Measurements from ENCODE around the gene GAL. TPM values are rescaled to one million over a fixed set of nuclear protein-coding genes. Genes with fewer than 3 reads are reported as not detected.

The GAL gene
- total RNA-seq, 4 donors from 2014 or later: not detected

DNA sequence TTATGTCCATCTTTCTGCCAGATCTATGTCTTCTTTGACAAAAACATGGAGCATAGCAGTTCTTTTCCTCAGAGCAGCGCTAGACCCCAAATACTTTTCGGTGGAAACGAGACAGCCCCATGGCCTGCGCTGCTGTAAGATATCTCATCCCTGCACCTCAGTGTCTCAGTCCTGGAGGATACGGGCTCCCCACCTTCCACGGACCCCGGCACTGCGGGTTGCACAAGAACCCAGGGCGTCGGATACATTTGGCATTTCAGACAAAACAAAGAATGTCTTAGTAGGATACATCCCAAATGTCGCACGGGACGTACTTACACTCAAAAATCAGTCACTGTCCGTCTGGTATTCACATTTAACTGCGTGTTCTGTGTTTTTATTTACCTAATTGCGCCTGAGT is 9.9 kb upstream of the GAL start:
- Histone ChIP-seq H3K27me3 (peaks cover 0 to 3% (median 0%) of the 10 kb centered on the region in 3 donors), H3K27ac (no peak overlapping the region), H3K4me3 (no peak overlapping the region), H3K36me3 (no peaks in the 10 kb centered on the region), H3K4me1 (no peaks in the 10 kb centered on the region), H3K9me3 (no peaks in the 10 kb centered on the region)
- no peak for ATAC-seq
- intact Hi-C loops (cut with DNase I; ENCODE audit: low total_unique reads) (no loop called here), in situ Hi-C loops (cut with MboI; ENCODE audit: low sequenced_read_pairs in 4 of 4) (no loop called here)
- DNase-seq: no peak
- TF ChIP-seq POLR2A (IDR thresholded peaks at IDR 0.05): no peak

DNA sequence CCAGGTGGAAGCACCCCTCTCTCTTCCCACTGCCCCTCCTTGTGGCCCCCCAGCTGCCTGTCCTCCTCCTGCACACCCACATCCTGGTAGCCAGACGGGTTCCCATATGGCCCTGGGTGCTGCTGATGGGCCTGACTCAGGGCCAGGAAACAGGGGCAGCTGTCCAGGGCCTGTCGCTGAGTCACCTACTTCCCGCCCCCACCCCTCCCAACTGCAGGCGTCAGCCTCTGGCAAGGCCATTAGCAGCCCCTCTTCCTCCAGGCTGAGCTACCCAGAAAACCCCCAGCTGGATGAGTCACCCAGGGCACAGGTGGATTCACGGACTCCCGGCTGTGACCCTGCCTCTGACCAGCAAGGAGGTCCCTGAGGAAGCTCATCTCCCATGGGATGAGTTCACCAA is 6.9 kb upstream of the GAL start:
- Histone ChIP-seq H3K9me3 (no peaks in the 10 kb centered on the region), H3K27ac (no peak overlapping the region), H3K4me3 (no peak overlapping the region), H3K27me3 (peaks cover 0 to 6% (median 0%) of the 10 kb centered on the region in 3 donors), H3K4me1 (no peaks in the 10 kb centered on the region), H3K36me3 (no peaks in the 10 kb centered on the region)
- in situ Hi-C loops (cut with MboI; ENCODE audit: low sequenced_read_pairs in 4 of 4): no loop called here
- no peak for TF ChIP-seq POLR2A (IDR thresholded peaks at IDR 0.05)
- TF ChIP-seq, protein P1, sequence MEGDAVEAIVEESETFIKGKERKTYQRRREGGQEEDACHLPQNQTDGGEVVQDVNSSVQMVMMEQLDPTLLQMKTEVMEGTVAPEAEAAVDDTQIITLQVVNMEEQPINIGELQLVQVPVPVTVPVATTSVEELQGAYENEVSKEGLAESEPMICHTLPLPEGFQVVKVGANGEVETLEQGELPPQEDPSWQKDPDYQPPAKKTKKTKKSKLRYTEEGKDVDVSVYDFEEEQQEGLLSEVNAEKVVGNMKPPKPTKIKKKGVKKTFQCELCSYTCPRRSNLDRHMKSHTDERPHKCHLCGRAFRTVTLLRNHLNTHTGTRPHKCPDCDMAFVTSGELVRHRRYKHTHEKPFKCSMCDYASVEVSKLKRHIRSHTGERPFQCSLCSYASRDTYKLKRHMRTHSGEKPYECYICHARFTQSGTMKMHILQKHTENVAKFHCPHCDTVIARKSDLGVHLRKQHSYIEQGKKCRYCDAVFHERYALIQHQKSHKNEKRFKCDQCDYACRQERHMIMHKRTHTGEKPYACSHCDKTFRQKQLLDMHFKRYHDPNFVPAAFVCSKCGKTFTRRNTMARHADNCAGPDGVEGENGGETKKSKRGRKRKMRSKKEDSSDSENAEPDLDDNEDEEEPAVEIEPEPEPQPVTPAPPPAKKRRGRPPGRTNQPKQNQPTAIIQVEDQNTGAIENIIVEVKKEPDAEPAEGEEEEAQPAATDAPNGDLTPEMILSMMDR (IDR thresholded peaks at IDR 0.05 in 4 of 5, conservative IDR thresholded peaks at IDR 0.05 in 1 of 5): no peak
- DNase-seq: no peak
- intact Hi-C loops (cut with DNase I; ENCODE audit: low total_unique reads): no loop called here
- ATAC-seq: no peak

DNA sequence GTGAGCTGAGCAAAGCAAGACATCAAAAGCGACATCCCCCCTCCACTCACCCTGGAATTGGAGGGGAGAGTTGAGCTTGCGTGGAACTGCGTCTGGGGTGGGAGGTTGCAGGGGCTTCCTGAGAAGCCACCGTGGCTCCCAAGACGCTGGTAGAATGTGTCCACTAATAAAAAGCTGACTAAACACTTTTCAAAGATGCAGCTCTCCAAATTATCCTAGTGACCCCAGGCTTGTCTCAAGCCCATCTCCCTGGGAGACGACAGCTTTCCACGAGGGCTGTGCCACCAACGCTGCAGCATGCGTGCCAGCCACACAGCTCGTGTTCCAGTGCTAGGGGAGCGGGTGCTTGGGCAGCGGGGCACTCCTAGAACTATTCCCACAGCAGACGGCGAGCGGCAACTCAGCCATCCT is 6.3 kb upstream of the GAL start:
- Histone ChIP-seq H3K4me3 (no peak overlapping the region), H3K27ac (no peak overlapping the region), H3K9me3 (no peaks in the 10 kb centered on the region), H3K27me3 (peaks cover 0 to 7% (median 0%) of the 10 kb centered on the region in 3 donors), H3K36me3 (no peaks in the 10 kb centered on the region), H3K4me1 (no peaks in the 10 kb centered on the region)
- no peak for TF ChIP-seq POLR2A (IDR thresholded peaks at IDR 0.05)
- TF ChIP-seq, protein P1 (IDR thresholded peaks at IDR 0.05 in 4 of 5, conservative IDR thresholded peaks at IDR 0.05 in 1 of 5): no peak
- in situ Hi-C loops (cut with MboI; ENCODE audit: low sequenced_read_pairs in 4 of 4) (no loop called here), intact Hi-C loops (cut with DNase I; ENCODE audit: low total_unique reads) (no loop called here)
- DNase-seq (no peak), ATAC-seq (no peak)

DNA sequence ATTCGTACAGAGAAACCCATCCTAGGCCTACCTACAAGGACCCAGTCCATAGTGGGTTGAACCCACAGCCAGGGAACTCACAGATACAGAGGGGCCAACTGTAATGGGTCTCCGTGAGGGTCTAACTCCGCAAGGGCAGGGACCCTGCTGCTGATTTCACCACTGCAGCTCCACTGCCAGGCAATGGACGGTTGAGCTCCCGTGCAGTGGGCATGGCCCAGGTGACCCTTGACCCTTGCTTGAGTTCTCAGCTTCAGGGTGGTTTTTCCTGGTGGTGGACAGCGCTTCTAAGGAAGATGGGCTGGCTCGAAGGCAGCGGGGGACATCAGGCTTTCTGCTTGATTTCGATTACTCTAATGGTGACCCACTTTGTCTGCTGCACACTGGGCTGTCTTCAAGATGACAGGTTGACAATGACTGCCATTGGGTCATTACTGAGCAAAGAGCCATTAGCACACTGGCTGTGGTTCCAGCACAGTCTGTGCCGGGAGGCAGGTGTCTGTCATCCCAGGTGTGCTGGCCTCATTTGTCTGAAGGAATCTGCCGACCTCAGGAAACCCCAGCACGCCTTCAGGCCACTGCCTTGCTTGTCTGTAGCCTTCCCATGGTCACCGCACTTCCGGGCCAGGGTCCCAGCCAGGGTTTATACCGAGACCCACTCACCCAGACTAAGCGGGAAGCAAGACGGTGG is 3.7 kb upstream of the GAL start:
- DNase-seq: no peak
- TF ChIP-seq, protein P1 (IDR thresholded peaks at IDR 0.05 in 4 of 5, conservative IDR thresholded peaks at IDR 0.05 in 1 of 5): no peak
- TF ChIP-seq POLR2A (IDR thresholded peaks at IDR 0.05): no peak
- Histone ChIP-seq H3K9me3 (no peaks in the 10 kb centered on the region), H3K27ac (no peak overlapping the region), H3K4me3 (no peak overlapping the region), H3K27me3 (peaks cover 21 to 32% (median 23%) of the 10 kb centered on the region in 3 donors), H3K4me1 (peaks cover 0 to 6% of the 10 kb centered on the region in 2 donors), H3K36me3 (no peaks in the 10 kb centered on the region)
- no peak for ATAC-seq
- intact Hi-C loops (cut with DNase I; ENCODE audit: low total_unique reads) (no loop called here), in situ Hi-C loops (cut with MboI; ENCODE audit: low sequenced_read_pairs in 4 of 4) (no loop called here)

DNA sequence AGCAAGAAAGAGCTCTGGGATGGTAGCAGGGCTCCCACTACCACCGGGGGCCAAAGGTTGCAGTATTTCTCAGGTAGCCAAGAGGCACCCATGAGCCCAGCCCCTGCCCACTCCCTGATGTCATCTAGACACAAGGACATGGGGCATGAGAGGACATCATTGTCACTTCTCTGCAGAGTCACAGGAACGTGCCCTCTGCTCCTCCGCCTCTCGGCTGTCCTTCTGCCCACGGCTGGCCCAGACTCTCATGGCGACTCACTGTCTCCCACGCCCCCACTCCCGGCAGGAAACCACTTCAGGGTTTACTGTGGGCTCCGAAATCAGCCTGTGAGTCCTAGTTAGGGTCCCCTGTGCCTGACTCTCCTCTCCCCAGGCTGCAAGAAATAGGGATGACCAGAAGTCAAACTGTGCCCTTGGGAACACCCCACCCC is 1.8 kb upstream of the GAL start:
- Histone ChIP-seq H3K27me3 (peaks cover 23 to 46% (median 39%) of the 10 kb centered on the region in 3 donors), H3K27ac (no peak overlapping the region), H3K9me3 (no peaks in the 10 kb centered on the region), H3K4me1 (peaks cover 0 to 6% of the 10 kb centered on the region in 2 donors), H3K4me3 (no peak overlapping the region), H3K36me3 (no peaks in the 10 kb centered on the region)
- intact Hi-C loops (cut with DNase I; ENCODE audit: low total_unique reads) (no loop called here), in situ Hi-C loops (cut with MboI; ENCODE audit: low sequenced_read_pairs in 4 of 4) (no loop called here)
- TF ChIP-seq, protein P1 (IDR thresholded peaks at IDR 0.05 in 4 of 5, conservative IDR thresholded peaks at IDR 0.05 in 1 of 5): no peak
- TF ChIP-seq POLR2A (IDR thresholded peaks at IDR 0.05): no peak
- no peak for ATAC-seq
- no peak for DNase-seq
